HG03103 (cell line): Measurements from ENCODE around the gene IL6ST.
"Not testable (repeated sequence)": the region's sequence is repeated elsewhere in the genome, so short reads cannot be mapped to it uniquely, and the experiment has no call there.

Experiments used
- ATAC-seq: cut with Tn5 transposase; IDR thresholded peaks from one replicate; pipeline ENCODE4 v1.9.1; 2021; ENCODE audit warnings: low read depth; ENCODE audit not compliant: unreplicated experiment

Gene IL6ST

DNA sequence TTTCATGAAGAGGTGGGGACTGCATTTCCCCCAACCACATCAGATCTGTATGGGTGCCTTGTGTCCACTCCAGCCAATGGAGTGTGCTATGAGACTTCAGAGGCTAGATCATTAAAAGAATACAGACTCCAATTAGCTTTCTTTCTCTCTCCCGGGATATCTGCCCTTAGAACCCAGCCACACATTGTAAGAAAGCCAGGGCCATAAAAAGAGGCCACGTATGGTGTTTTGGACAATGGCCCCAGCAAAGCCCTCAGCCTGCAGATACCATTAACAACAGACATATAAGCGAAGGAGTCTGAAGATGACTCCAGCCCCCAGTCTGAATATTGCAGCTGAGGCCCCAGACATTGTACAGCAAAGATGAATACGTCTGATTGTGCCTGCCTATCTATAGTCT lies 21.5 kb downstream of the IL6ST start:
- no peak for ATAC-seq

DNA sequence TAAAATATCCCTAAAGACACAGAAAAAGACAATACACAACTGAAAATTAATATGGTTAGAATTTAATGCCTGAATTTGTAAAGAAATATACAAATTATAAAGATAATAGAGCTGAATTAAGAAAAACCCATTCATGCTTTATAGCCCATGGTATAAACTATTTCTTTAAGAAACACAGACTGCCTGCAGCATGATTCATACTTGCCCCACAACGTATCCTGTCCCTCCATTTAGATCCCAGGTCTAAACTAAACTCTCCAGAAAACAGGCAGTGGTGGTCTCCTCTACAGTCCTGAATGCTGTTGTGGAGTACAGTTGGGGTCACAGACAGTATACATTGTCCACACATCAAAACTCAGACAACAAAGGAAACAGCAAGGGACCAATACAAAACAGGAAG lies 24.8 kb downstream of the IL6ST start:
- ATAC-seq: no peak

GRCh38 chr5:55966284-55966683 lies 28.5 kb downstream of the IL6ST start:
- ATAC-seq: no peak

GRCh38 chr5:55965525-55965924 lies 29.2 kb downstream of the IL6ST start:
- ATAC-seq: no peak

DNA sequence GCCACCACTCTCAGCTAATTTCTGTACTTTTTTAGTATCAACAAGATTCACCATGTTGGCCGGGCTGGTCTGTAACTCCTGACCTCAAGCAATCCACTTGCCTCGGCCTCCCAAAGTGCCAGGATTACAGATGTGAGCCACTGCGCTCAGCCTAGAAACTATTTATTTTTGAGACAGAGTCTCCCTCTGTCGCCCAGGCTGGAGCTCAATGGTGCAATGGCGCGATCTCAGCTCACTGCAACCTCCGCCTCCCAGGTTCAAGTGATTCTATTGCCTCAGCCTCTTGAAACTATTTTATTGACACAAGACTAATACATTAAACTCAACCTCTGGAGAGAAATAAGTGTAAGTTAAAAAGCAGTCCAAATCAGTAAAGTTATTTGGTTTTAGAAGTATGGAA lies 34.0 kb downstream of the IL6ST start:
- no peak for ATAC-seq

DNA sequence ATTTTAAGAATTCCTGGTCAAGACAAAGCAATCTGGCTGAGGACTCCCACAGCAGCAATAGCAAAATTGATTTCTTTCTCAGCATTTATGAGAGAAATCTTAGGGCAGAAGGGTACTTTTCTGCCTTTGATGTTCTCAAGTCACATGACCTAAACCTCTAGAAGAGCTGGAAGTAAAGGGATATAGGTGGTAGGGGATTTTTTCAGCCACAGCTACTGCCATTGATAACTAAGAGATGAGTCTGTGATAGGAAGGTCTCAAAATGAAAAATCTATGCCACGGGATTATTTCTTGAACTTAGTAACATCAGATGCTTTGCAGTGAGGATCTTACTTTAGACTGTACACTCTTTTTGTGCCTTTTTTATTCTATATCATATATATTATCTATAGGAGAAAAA lies 35.6 kb downstream of the IL6ST start:
- no peak for ATAC-seq

GRCh38 chr5:55941154-55941553 lies 53.6 kb downstream of the IL6ST start:
- not testable (repeated sequence) for ATAC-seq

- not testable (repeated sequence) for ATAC-seq
These were observed 57.2 kb downstream of the IL6ST start for GRCh38 chr5:55937598-55937997.

GRCh38 chr5:55936100-55936693 lies 58.6 kb downstream of the IL6ST start:
- no peak for ATAC-seq

DNA sequence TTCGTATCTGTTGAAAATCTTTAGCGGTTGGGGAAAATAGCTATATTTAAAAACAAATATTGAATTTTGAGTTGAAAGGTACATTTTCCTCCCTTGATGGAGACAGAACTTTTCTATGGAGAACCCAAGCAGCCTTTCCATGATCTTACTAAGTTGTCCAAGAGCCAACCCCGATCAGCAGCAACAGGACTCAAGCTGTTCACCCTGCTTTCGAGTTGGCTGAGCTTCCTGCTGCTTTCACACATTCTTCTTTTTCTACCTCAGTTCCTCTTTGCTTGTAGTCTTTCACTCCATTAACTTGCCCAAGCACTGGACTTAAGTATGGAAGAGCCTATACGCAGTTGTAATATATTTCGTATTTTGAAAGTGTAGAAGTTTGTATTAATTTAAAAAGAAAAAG lies 59.4 kb downstream of the IL6ST start:
- ATAC-seq: no peak

- ATAC-seq: no peak
These were observed 60.0 kb downstream of the IL6ST start for GRCh38 chr5:55934720-55935119.

DNA sequence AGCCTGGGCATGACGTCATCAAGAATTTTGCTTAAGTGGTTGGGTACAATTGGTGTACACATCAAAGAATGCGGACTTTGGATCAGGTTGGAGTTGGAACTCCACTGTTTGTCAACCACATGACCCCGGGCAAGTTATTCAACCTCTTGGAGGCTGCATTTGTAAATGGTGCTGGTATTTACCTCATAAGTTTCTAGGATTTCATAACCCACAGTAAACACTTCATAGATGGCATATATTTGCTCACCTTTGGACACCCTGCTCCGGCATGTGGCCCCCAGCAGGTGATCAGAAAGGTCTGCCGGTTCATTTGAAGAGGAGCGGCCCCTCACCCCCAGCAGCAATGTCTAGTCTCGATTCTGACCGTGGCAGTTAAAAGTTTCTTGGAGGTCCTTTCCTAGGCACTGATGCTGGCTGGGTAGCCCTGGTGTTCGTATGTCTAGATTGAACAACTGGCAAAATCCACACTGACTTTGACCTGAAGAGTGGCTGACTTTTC lies 60.6 kb downstream of the IL6ST start:
- no peak for ATAC-seq

GRCh38 chr5:55933377-55934114 lies 61.2 kb downstream of the IL6ST start:
- ATAC-seq: no peak

GRCh38 chr5:55932700-55933099 lies 62.1 kb downstream of the IL6ST start:
- no peak for ATAC-seq

- no peak for ATAC-seq
These were observed 65.6 kb downstream of the IL6ST start for GRCh38 chr5:55929020-55929799.

DNA sequence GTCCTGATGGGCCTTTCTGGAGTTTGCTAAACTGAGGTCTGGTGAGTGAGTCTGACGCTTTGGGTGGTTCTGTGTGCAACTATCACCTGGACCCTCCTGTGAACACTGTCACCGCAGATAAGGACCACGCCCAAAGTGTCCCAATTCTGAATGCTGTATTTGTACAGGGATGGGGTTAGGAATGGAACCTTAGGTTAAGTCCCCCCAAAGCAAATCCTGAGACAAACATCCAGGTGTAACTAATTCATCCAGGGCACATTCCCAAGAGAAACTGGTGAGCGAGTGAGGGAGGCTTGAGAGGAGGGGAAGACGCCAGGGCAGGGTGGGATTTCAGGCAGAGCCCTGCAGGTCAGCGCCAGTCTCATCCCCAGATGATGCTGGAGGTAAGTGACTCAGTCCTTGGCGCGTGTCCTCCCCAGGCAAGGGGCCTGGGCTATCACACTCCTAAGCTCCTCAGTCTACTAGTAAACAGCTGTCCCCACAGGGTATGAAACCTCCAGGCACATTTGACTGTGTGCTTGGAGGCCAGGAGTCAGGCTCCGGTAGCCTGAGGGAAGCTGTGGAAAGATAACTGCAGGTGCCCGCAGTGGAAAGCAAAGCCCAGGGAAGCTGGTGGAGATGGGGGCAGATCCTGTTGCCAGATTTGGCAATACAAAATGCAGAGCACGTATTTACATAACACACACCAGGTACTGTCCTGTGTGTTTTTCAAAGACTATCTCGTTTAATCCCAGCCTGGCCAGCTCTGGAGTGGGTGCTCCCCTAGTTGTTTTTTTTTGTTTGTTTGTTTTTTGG lies 66.7 kb downstream of the IL6ST start:
- ATAC-seq: no peak

GRCh38 chr5:55926476-55926875 lies 68.3 kb downstream of the IL6ST start:
- no peak for ATAC-seq

GRCh38 chr5:55925712-55926111 lies 69.1 kb downstream of the IL6ST start:
- no peak for ATAC-seq

DNA sequence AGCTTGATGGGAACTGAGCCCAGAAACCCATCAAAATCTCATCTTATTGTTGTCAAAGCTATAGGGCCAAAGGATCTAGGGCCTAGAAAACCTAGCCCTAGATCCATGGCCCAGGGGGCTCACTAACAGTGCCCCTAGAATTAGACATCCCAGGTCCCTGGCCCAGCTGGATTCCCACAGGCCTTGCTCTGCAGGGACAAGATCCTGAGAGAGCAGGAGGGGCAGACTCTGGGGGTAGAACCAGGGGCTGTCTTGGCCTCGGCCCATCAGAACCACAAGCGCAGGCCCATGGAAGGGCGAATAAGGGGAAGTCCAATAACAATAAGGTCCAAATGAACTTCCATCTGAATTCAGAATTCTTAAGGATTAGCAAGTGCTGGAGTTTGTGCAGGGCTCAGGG lies 69.6 kb downstream of the IL6ST start:
- no peak for ATAC-seq

- ATAC-seq: no peak
These were observed 70.0 kb downstream of the IL6ST start for GRCh38 chr5:55924744-55925143.
